ENCODE results near the gene HENMT1. TPM values are rescaled to one million over a fixed set of nuclear protein-coding genes. Genes with fewer than 3 reads are reported as not detected.

Gene HENMT1
- total and polyA plus RNA-seq, 2 experiments from 2014 or later: 7.2 to 7.6 TPM

GRCh38 chr1:108679586-108680213 is 18.8 kb upstream of the HENMT1 start:
- no peaks in the 10 kb centered on the region for H3K9me3 ChIP-seq (ENCODE audit: low read depth)
- in situ Hi-C loops (cut with MboI): no loop called here
- no peaks in the 10 kb centered on the region for H3K4me1 ChIP-seq (ENCODE audit: insufficient read depth)
- no peaks in the 10 kb centered on the region for H3K79me2 ChIP-seq (ENCODE audit: insufficient read depth)
- WGBS, 2 experiments (ENCODE audit: low coverage in 1 of 2, low lambda C conversion rate in 2 of 2, missing lambda C conversion rate in 2 of 2): 68 to 70% methylated on average over 10 of the region's 10 CpGs
- H3K27ac ChIP-seq: no peak overlapping the region
- peak overlapping the region; percentile 31; the same call in 1 of the 2 replicates for H2AFZ ChIP-seq
- H3K4me3 ChIP-seq: no peak overlapping the region
- H3K9ac ChIP-seq: no peak overlapping the region
- no peaks in the 10 kb centered on the region for H3K27me3 ChIP-seq (replicated peaks; ENCODE audit: insufficient read depth)
- TF ChIP-seq EZH2phosphoT487 (IDR thresholded peaks at IDR 0.05; ENCODE audit: insufficient read depth, low read depth): no peak
- no peak for TF ChIP-seq EZH2 (IDR thresholded peaks at IDR 0.05; ENCODE audit: insufficient read depth, poor library complexity, severe bottlenecking)
- no peaks in the 10 kb centered on the region for H3K36me3 ChIP-seq (ENCODE audit: low read depth)
- H4K20me1 ChIP-seq (ENCODE audit: insufficient read depth): no peaks in the 10 kb centered on the region
- no peaks in the 10 kb centered on the region for H3K9me2 ChIP-seq (ENCODE audit: insufficient read depth)
- no peak overlapping the region for H3K4me2 ChIP-seq (ENCODE audit: unreplicated experiment)
- no peaks in the 10 kb centered on the region for H3F3A ChIP-seq (ENCODE audit: insufficient read depth)
- no peak for DNase-seq

GRCh38 chr1:108678706-108679105 is 17.8 kb upstream of the HENMT1 start:
- TF ChIP-seq EZH2phosphoT487 (IDR thresholded peaks at IDR 0.05; ENCODE audit: insufficient read depth, low read depth) (no peak), EZH2 (IDR thresholded peaks at IDR 0.05; ENCODE audit: insufficient read depth, poor library complexity, severe bottlenecking) (no peak)
- 68 to 69% methylated on average over 4 of the region's 4 CpGs for WGBS, 2 experiments (ENCODE audit: low coverage in 1 of 2, low lambda C conversion rate in 2 of 2, missing lambda C conversion rate in 2 of 2)
- no peaks in the 10 kb centered on the region for H3K79me2 ChIP-seq (ENCODE audit: insufficient read depth)
- no peaks in the 10 kb centered on the region for H3K4me1 ChIP-seq (ENCODE audit: insufficient read depth)
- H3K4me2 ChIP-seq (ENCODE audit: unreplicated experiment): no peak overlapping the region
- no peak overlapping the region for H3K9ac ChIP-seq
- no peak overlapping the region for H3K27ac ChIP-seq
- no peaks in the 10 kb centered on the region for H3K27me3 ChIP-seq (replicated peaks; ENCODE audit: insufficient read depth)
- no peaks in the 10 kb centered on the region for H3K9me3 ChIP-seq (ENCODE audit: low read depth)
- in situ Hi-C loops (cut with MboI): no loop called here
- no peak overlapping the region for H3K4me3 ChIP-seq
- DNase-seq: no peak
- no peaks in the 10 kb centered on the region for H3K9me2 ChIP-seq (ENCODE audit: insufficient read depth)
- H3K36me3 ChIP-seq (ENCODE audit: low read depth): no peaks in the 10 kb centered on the region
- H2AFZ ChIP-seq: no peak overlapping the region
- no peaks in the 10 kb centered on the region for H4K20me1 ChIP-seq (ENCODE audit: insufficient read depth)
- H3F3A ChIP-seq (ENCODE audit: insufficient read depth): no peaks in the 10 kb centered on the region

GRCh38 chr1:108671143-108671542 is 10.2 kb upstream of the HENMT1 start:
- H3K9me3 ChIP-seq (ENCODE audit: low read depth): no peaks in the 10 kb centered on the region
- no peak overlapping the region for H2AFZ ChIP-seq
- no peaks in the 10 kb centered on the region for H3K27me3 ChIP-seq (replicated peaks; ENCODE audit: insufficient read depth)
- no peaks in the 10 kb centered on the region for H3K36me3 ChIP-seq (ENCODE audit: low read depth)
- no peak overlapping the region for H3K4me2 ChIP-seq (ENCODE audit: unreplicated experiment)
- no peak overlapping the region for H3K9ac ChIP-seq
- H4K20me1 ChIP-seq (ENCODE audit: insufficient read depth): no peaks in the 10 kb centered on the region
- TF ChIP-seq EZH2 (IDR thresholded peaks at IDR 0.05; ENCODE audit: insufficient read depth, poor library complexity, severe bottlenecking) (no peak), EZH2phosphoT487 (IDR thresholded peaks at IDR 0.05; ENCODE audit: insufficient read depth, low read depth) (no peak)
- H3F3A ChIP-seq (ENCODE audit: insufficient read depth): no peaks in the 10 kb centered on the region
- 72 to 80% methylated on average over 2 of the region's 2 CpGs for WGBS, 2 experiments (ENCODE audit: low coverage in 1 of 2, low lambda C conversion rate in 2 of 2, missing lambda C conversion rate in 2 of 2)
- in situ Hi-C loops (cut with MboI): no loop called here
- no peak overlapping the region for H3K4me3 ChIP-seq
- H3K9me2 ChIP-seq (ENCODE audit: insufficient read depth): no peaks in the 10 kb centered on the region
- no peak overlapping the region for H3K27ac ChIP-seq
- H3K79me2 ChIP-seq (ENCODE audit: insufficient read depth): no peaks in the 10 kb centered on the region
- no peak for DNase-seq
- no peaks in the 10 kb centered on the region for H3K4me1 ChIP-seq (ENCODE audit: insufficient read depth)

GRCh38 chr1:108670131-108670773 is 9.4 kb upstream of the HENMT1 start:
- Histone ChIP-seq H4K20me1 (ENCODE audit: insufficient read depth) (no peaks in the 10 kb centered on the region), H3K27ac (no peak overlapping the region), H3K27me3 (replicated peaks; ENCODE audit: insufficient read depth) (no peaks in the 10 kb centered on the region), H2AFZ (no peak overlapping the region), H3K9ac (no peak overlapping the region), H3K4me3 (no peak overlapping the region), H3K9me3 (ENCODE audit: low read depth) (no peaks in the 10 kb centered on the region), H3K4me1 (ENCODE audit: insufficient read depth) (no peaks in the 10 kb centered on the region), H3K79me2 (ENCODE audit: insufficient read depth) (no peaks in the 10 kb centered on the region), H3F3A (ENCODE audit: insufficient read depth) (no peaks in the 10 kb centered on the region), H3K36me3 (ENCODE audit: low read depth) (no peaks in the 10 kb centered on the region), H3K9me2 (ENCODE audit: insufficient read depth) (no peaks in the 10 kb centered on the region), H3K4me2 (ENCODE audit: unreplicated experiment) (no peak overlapping the region)
- TF ChIP-seq EZH2phosphoT487 (IDR thresholded peaks at IDR 0.05; ENCODE audit: insufficient read depth, low read depth): no peak
- TF ChIP-seq EZH2 (IDR thresholded peaks at IDR 0.05; ENCODE audit: insufficient read depth, poor library complexity, severe bottlenecking): no peak
- in situ Hi-C loops (cut with MboI): no loop called here
- no peak for DNase-seq
- WGBS, 2 experiments (ENCODE audit: low coverage in 1 of 2, low lambda C conversion rate in 2 of 2, missing lambda C conversion rate in 2 of 2): 80 to 81% methylated on average over 5 of the region's 5 CpGs

Measured in GM23248 (cell line).